Ovary (tissue), 3 donors: ENCODE measurements around the gene ARFGAP1.

Source experiments
- POLR2A ChIP-seq: fragments of 450-650 bp; IDR thresholded peaks from one replicate; pipeline ENCODE4 v1.6.1; 2017; ENCODE audit warnings: antibody characterized with exemption, mild to moderate bottlenecking, moderate library complexity
- TF ChIP-seq, protein P1 (sequence below), 3 donors: fragments of 450-650 bp in 2 of 3; fragments of 200-600 bp in 1 of 3; IDR thresholded peaks; one replicate each; pipeline versions ENCODE4 v1.5.1 to v1.8.0; 2016 to 2022; ENCODE audit warnings: antibody characterized with exemption in 3 of 3, mild to moderate bottlenecking in 1 of 3
- donor health status: DM: no; HTN: no; CAD: no.

DNA sequence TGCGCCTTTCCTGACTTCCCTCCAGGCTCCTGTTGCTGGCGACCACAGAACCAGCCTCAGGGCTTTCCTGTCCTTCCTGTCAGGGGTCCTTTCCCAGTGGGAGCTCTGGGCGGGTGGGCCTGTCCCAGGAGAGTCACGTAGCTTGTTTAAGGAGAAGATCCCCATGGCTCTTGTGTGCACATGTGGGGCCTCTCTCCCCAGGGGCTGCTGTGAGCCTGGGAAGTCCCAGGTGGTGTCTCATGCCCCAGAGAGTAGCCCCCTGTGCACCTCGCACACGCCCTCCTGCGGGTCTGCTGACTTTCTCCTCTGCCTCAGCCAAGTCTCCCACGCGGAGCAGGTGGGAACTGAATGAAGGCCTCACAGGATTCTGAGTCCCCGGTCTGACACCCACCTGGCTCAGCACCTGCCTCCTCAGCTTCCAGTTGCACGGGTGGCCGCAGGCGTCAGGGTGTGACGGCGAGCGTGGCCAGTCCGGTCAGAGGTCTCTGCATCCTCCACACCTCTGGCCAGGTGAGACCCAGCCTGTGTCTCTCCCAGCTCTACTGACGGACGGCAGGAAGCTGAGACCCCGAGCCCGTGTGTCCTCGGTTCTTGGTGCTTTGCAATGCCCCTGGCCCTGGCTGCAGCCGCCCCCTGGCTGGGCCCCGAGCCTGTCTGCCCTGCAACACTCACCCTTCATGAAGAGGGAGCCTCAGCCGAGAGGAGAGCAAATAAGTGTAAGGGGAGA lies 12.7 kb upstream of the ARFGAP1 start:
- TF ChIP-seq, protein P1, sequence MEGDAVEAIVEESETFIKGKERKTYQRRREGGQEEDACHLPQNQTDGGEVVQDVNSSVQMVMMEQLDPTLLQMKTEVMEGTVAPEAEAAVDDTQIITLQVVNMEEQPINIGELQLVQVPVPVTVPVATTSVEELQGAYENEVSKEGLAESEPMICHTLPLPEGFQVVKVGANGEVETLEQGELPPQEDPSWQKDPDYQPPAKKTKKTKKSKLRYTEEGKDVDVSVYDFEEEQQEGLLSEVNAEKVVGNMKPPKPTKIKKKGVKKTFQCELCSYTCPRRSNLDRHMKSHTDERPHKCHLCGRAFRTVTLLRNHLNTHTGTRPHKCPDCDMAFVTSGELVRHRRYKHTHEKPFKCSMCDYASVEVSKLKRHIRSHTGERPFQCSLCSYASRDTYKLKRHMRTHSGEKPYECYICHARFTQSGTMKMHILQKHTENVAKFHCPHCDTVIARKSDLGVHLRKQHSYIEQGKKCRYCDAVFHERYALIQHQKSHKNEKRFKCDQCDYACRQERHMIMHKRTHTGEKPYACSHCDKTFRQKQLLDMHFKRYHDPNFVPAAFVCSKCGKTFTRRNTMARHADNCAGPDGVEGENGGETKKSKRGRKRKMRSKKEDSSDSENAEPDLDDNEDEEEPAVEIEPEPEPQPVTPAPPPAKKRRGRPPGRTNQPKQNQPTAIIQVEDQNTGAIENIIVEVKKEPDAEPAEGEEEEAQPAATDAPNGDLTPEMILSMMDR (IDR thresholded peaks at IDR 0.05), result no peak
- TF ChIP-seq POLR2A, result no peak
